HepG2 (cell line): ENCODE data around the gene ZCCHC8. TPM values are rescaled to one million over a fixed set of nuclear protein-coding genes. Genes with fewer than 3 reads are reported as not detected.

ENCODE experiments used
- EEA1 ChIP-seq: sonication (generic); formaldehyde crosslinking; IDR thresholded peaks from 2 replicates; pipeline ENCODE4 v1.5.1; 2020; ENCODE audit warnings: mild to moderate bottlenecking, missing genetic modification reagents, borderline replicate concordance
- FLYWCH1 ChIP-seq: sonication (generic); formaldehyde crosslinking; IDR thresholded peaks from 2 replicates; pipeline ENCODE4 v1.8.1; 2023; ENCODE audit warnings: mild to moderate bottlenecking, missing genetic modification reagents
- KDM3A ChIP-seq: IDR thresholded peaks from 2 replicates; pipeline ENCODE4 v1.6.1; 2018; ENCODE audit warnings: low read depth, missing compliant biosample characterization
- NCOR1 ChIP-seq: fragments of 200-600 bp; sonication (generic); IDR thresholded peaks from 2 replicates; pipeline ENCODE4 v1.7.0; 2017; ENCODE audit warnings: antibody characterized with exemption, low read length, borderline replicate concordance
- NFE2L2 ChIP-seq: fragments of 150-350 bp; IDR thresholded peaks from 2 replicates; pipeline ENCODE4 v1.6.1; 2014; ENCODE audit warnings: low read length
- PRDM15 ChIP-seq: sonication (generic); formaldehyde crosslinking; IDR thresholded peaks from 2 replicates; pipeline ENCODE4 v1.4.0; 2020; ENCODE audit warnings: missing genetic modification reagents
- SRSF4 ChIP-seq: fragments of 200-400 bp; formaldehyde crosslinking; IDR thresholded peaks from one replicate; pipeline ENCODE4 v1.6.1; 2018; ENCODE audit warnings: mild to moderate bottlenecking, low read depth, low read length, moderate library complexity; ENCODE audit not compliant: poor library complexity, severe bottlenecking
- THAP8 ChIP-seq: sonication (generic); formaldehyde crosslinking; IDR thresholded peaks from 2 replicates; pipeline ENCODE4 v1.5.1; 2020; ENCODE audit warnings: missing genetic modification reagents, mild to moderate bottlenecking, borderline replicate concordance
- XRCC5 ChIP-seq: fragments of 200-400 bp; formaldehyde crosslinking; optimal IDR thresholded peaks from 2 replicates; pipeline ENCODE3; 2017; ENCODE audit warnings: mild to moderate bottlenecking, low read length
- ZNF335 ChIP-seq: sonication (generic); formaldehyde crosslinking; IDR thresholded peaks from 2 replicates; pipeline ENCODE4 v1.4.0; 2020; ENCODE audit warnings: missing genetic modification reagents
- ZNF556 ChIP-seq: sonication (generic); formaldehyde crosslinking; IDR thresholded peaks from 2 replicates; pipeline ENCODE4 v1.4.0; 2020; ENCODE audit warnings: mild to moderate bottlenecking, missing genetic modification reagents, borderline replicate concordance
- ZNF569 ChIP-seq: sonication (generic); formaldehyde crosslinking; IDR thresholded peaks from 2 replicates; pipeline ENCODE4 v1.5.0; 2020; ENCODE audit warnings: mild to moderate bottlenecking, missing genetic modification reagents, moderate library complexity, borderline replicate concordance
- polyA plus RNA-seq, 8 experiments: library from polyadenylated mRNA; depleted of rRNA in 3 of 8; stranded (reverse) in 7 of 8; unstranded in 1 of 8; fragments of >200 nt; fragmentation: Illumina TruSeq in 4 of 8; extraction: Trizol in 4 of 8; gene quantifications; 2 replicates each; pipeline versions ENCODE4 v1.2.1 to v1.2.3, GENCODE V29; 2011 to 2016; ENCODE audit warnings: low read depth in 4 of 8, missing spikeins in 1 of 8, mixed read lengths in 1 of 8; ENCODE audit not compliant: insufficient read depth in 1 of 8
- total RNA-seq, 5 experiments: library from RNA; depleted of rRNA; stranded (reverse); fragments of >200 nt; fragmentation: Illumina TruSeq; extraction: Trizol; gene quantifications; 2 replicates each; pipeline ENCODE4 v1.2.3, GENCODE V29; 2016; ENCODE audit warnings: low read depth in 1 of 5
- TF ChIP-seq, protein P1 (sequence below): IDR thresholded peaks from 2 replicates; pipeline ENCODE4 v1.6.1; 2016; ENCODE audit warnings: missing compliant biosample characterization, missing genetic modification reagents, borderline replicate concordance
- TF ChIP-seq, protein P2 (sequence below): sonication (generic); formaldehyde crosslinking; IDR thresholded peaks from 2 replicates; pipeline ENCODE4 v1.4.0; 2020; ENCODE audit warnings: missing genetic modification reagents
- TF ChIP-seq, protein P3 (sequence below): sonication (generic); formaldehyde crosslinking; IDR thresholded peaks from 2 replicates; pipeline ENCODE4 v1.5.0; 2020; ENCODE audit warnings: mild to moderate bottlenecking, missing genetic modification reagents, borderline replicate concordance
- TF ChIP-seq, protein P4 (sequence below): sonication (generic); formaldehyde crosslinking; conservative IDR thresholded peaks from 2 replicates; pipeline ENCODE4 v1.8.1; 2023; ENCODE audit warnings: missing genetic modification reagents

Gene ZCCHC8
- total and polyA plus RNA-seq, 2 of the 13 experiments (the other 11 are each of a cell fraction or from before 2014, with no cell fraction given) = 18.6 to 20.9 TPM

DNA sequence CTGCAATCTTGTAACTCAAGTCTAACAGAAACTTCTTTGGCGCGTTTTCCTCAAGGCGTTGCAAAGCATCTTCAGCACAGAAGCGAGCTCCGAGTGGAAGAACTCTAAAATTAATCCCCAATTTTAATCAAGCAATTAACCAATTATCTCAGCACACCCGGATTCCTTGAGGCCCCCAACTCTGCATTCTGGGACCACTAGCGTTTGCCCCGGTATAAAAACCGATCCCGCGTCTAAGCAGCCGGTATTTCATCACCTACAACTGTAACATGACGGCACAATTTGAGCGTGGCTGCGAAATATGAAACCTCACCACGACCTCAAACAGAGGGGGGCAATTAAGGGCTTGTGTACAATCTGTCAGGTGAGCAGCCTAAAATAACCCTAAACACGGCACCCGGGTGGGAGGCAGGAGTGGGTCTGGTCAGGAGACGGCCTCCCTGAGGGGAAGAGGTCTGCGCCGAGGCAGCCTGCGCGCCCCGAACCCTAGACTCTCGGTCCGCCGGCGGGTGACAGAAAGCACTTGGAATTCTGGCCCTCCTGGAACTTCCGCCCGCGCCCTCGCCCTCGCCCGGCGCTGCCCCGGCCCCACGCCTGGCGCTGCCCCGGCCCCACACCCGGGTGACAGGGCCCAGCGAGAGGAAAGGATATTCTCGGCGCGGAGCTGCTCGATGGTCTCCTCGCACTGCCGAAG, 594 bp downstream of the ZCCHC8 start (continued):
- TF ChIP-seq, protein P1, sequence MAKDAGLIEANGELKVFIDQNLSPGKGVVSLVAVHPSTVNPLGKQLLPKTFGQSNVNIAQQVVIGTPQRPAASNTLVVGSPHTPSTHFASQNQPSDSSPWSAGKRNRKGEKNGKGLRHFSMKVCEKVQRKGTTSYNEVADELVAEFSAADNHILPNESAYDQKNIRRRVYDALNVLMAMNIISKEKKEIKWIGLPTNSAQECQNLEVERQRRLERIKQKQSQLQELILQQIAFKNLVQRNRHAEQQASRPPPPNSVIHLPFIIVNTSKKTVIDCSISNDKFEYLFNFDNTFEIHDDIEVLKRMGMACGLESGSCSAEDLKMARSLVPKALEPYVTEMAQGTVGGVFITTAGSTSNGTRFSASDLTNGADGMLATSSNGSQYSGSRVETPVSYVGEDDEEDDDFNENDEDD (CRISPR knock-in tag) = no peak
- no peak for TF ChIP-seq PRDM15 (CRISPR knock-in tag)
- no peak for TF ChIP-seq THAP8 (CRISPR knock-in tag)
- no peak for TF ChIP-seq FLYWCH1 (CRISPR knock-in tag)
- TF ChIP-seq EEA1 = peak; percentile 55; the same call in 1 of the 2 replicates
- no peak; the same call in 1 of the 2 replicates for TF ChIP-seq NCOR1
- TF ChIP-seq, protein P2, sequence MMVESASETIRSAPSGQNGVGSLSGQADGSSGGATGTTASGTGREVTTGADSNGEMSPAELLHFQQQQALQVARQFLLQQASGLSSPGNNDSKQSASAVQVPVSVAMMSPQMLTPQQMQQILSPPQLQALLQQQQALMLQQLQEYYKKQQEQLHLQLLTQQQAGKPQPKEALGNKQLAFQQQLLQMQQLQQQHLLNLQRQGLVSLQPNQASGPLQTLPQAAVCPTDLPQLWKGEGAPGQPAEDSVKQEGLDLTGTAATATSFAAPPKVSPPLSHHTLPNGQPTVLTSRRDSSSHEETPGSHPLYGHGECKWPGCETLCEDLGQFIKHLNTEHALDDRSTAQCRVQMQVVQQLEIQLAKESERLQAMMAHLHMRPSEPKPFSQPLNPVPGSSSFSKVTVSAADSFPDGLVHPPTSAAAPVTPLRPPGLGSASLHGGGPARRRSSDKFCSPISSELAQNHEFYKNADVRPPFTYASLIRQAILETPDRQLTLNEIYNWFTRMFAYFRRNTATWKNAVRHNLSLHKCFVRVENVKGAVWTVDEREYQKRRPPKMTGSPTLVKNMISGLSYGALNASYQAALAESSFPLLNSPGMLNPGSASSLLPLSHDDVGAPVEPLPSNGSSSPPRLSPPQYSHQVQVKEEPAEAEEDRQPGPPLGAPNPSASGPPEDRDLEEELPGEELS = no peak
- TF ChIP-seq, protein P3, sequence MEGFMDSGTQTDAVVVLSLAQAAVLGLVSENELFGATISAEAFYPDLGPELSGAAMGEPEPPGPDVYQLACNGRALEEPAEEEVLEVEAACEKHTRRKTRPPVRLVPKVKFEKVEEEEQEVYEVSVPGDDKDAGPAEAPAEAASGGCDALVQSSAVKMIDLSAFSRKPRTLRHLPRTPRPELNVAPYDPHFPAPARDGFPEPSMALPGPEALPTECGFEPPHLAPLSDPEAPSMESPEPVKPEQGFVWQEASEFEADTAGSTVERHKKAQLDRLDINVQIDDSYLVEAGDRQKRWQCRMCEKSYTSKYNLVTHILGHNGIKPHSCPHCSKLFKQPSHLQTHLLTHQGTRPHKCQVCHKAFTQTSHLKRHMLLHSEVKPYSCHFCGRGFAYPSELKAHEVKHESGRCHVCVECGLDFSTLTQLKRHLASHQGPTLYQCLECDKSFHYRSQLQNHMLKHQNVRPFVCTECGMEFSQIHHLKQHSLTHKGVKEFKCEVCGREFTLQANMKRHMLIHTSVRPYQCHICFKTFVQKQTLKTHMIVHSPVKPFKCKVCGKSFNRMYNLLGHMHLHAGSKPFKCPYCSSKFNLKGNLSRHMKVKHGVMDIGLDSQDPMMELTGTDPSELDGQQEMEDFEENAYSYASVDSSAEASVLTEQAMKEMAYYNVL = no peak
- no peak for TF ChIP-seq NFE2L2
- TF ChIP-seq ZNF556 (CRISPR knock-in tag) = no peak
- no peak for TF ChIP-seq ZNF335
- TF ChIP-seq SRSF4 = no peak
- no peak for TF ChIP-seq ZNF569 (CRISPR knock-in tag)
- TF ChIP-seq, protein P4, sequence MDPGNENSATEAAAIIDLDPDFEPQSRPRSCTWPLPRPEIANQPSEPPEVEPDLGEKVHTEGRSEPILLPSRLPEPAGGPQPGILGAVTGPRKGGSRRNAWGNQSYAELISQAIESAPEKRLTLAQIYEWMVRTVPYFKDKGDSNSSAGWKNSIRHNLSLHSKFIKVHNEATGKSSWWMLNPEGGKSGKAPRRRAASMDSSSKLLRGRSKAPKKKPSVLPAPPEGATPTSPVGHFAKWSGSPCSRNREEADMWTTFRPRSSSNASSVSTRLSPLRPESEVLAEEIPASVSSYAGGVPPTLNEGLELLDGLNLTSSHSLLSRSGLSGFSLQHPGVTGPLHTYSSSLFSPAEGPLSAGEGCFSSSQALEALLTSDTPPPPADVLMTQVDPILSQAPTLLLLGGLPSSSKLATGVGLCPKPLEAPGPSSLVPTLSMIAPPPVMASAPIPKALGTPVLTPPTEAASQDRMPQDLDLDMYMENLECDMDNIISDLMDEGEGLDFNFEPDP (CRISPR knock-in tag) = no peak
- no peak for TF ChIP-seq KDM3A (CRISPR knock-in tag)
- TF ChIP-seq XRCC5 = no peak
